ENCODE measurements around the gene CD86.

CD86 gene

GRCh38 chr3:122077293-122078234 is 22.4 kb downstream of the CD86 start:
- Histone ChIP-seq H3K79me2 (ENCODE audit: insufficient read depth, low read length) (peaks cover 88% of the 10 kb centered on the region), H3K9me2 (replicated peaks; ENCODE audit: insufficient read depth, low read length) (no peaks in the 10 kb centered on the region), H3F3A (ENCODE audit: insufficient read depth) (peaks cover 37% of the 10 kb centered on the region), H3K4me3 (ENCODE audit: insufficient read depth, low read length, poor library complexity, severe bottlenecking) (peak overlapping the region; percentile 69), H3K27ac (ENCODE audit: low read depth, low read length) (peak overlapping the region; percentile 88), H3K9me3 (ENCODE audit: insufficient read depth, low read length) (no peaks in the 10 kb centered on the region), H3K4me2 (ENCODE audit: low read depth, low read length, poor library complexity, severe bottlenecking) (peak overlapping the region; percentile 91), H3K9ac (ENCODE audit: low read length) (peak overlapping the region; percentile 74), H2AFZ (ENCODE audit: low read depth, low read length, severe bottlenecking) (no peak overlapping the region), H3K36me3 (ENCODE audit: low read length) (no peaks in the 10 kb centered on the region; the same call in 1 of the 2 replicates), H3K27me3 (ENCODE audit: low read length) (no peaks in the 10 kb centered on the region), H4K20me1 (ENCODE audit: low read depth, low read length) (no peaks in the 10 kb centered on the region)
- TF ChIP-seq EZH2phosphoT487 (conservative IDR thresholded peaks at IDR 0.05; ENCODE audit: low read length) = no peak
- TF ChIP-seq, protein P1, sequence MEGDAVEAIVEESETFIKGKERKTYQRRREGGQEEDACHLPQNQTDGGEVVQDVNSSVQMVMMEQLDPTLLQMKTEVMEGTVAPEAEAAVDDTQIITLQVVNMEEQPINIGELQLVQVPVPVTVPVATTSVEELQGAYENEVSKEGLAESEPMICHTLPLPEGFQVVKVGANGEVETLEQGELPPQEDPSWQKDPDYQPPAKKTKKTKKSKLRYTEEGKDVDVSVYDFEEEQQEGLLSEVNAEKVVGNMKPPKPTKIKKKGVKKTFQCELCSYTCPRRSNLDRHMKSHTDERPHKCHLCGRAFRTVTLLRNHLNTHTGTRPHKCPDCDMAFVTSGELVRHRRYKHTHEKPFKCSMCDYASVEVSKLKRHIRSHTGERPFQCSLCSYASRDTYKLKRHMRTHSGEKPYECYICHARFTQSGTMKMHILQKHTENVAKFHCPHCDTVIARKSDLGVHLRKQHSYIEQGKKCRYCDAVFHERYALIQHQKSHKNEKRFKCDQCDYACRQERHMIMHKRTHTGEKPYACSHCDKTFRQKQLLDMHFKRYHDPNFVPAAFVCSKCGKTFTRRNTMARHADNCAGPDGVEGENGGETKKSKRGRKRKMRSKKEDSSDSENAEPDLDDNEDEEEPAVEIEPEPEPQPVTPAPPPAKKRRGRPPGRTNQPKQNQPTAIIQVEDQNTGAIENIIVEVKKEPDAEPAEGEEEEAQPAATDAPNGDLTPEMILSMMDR (IDR thresholded peaks at IDR 0.05; ENCODE audit: insufficient read depth, low read length, poor library complexity, severe bottlenecking) = no peak

DNA sequence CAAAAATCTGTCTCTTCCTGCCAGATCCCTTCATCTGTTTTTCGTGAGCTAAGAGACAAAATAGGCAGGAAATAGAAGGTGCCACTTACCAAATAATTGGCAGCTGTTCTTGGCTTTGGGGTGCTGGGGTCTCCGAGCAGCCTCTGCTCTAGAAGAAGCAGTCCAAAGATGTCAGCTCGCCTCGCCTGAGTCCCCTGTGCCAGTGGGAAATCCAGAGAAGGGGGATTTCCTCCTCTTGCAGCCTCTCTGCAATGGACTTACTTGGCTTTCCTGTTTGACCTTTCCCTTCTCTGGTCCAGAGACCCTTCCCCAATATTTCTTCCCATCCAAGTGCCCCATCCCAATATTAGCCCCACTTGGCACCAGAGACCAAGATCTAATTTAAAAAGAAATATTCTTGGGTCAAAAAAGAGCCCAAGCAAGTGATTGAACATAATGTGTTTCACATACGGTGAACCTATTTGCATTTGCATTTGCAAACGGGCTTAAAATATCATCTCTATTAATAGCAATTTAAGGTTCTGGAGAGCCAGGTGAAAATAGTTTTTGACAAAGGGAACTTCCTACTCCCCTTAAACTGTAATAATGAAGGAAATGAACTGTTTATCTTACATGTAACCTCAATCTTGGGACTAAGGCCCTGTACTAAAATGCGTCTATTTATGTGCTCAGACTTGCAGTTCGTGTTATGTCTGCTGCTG is 23.2 kb downstream of the CD86 start:
- H3K9me3 ChIP-seq (ENCODE audit: insufficient read depth, low read length) = no peaks in the 10 kb centered on the region
- peaks cover 95% of the 10 kb centered on the region for H3K79me2 ChIP-seq (ENCODE audit: insufficient read depth, low read length)
- peak overlapping the region; percentile 88 for H3K27ac ChIP-seq (ENCODE audit: low read depth, low read length)
- no peaks in the 10 kb centered on the region for H4K20me1 ChIP-seq (ENCODE audit: low read depth, low read length)
- no peak overlapping the region for H2AFZ ChIP-seq (ENCODE audit: low read depth, low read length, severe bottlenecking)
- no peak for TF ChIP-seq EZH2phosphoT487 (conservative IDR thresholded peaks at IDR 0.05; ENCODE audit: low read length)
- TF ChIP-seq, protein P1 (IDR thresholded peaks at IDR 0.05; ENCODE audit: insufficient read depth, low read length, poor library complexity, severe bottlenecking) = no peak
- peak overlapping the region; percentile 74 for H3K9ac ChIP-seq (ENCODE audit: low read length)
- H3K4me2 ChIP-seq (ENCODE audit: low read depth, low read length, poor library complexity, severe bottlenecking) = peak overlapping the region; percentile 91
- H3K36me3 ChIP-seq (ENCODE audit: low read length) = no peaks in the 10 kb centered on the region; the same call in 1 of the 2 replicates
- peak overlapping the region; percentile 69 for H3K4me3 ChIP-seq (ENCODE audit: insufficient read depth, low read length, poor library complexity, severe bottlenecking)
- H3K27me3 ChIP-seq (ENCODE audit: low read length) = no peaks in the 10 kb centered on the region
- H3F3A ChIP-seq (ENCODE audit: insufficient read depth) = peaks cover 38% of the 10 kb centered on the region
- H3K9me2 ChIP-seq (replicated peaks; ENCODE audit: insufficient read depth, low read length) = no peaks in the 10 kb centered on the region

- H2AFZ ChIP-seq (ENCODE audit: low read depth, low read length, severe bottlenecking) = no peak overlapping the region
- H3K36me3 ChIP-seq (ENCODE audit: low read length) = no peaks in the 10 kb centered on the region; the same call in 1 of the 2 replicates
- no peaks in the 10 kb centered on the region for H4K20me1 ChIP-seq (ENCODE audit: low read depth, low read length)
Observed at GRCh38 chr3:122079524-122080206, 24.5 kb downstream of the CD86 start.

More at GRCh38 chr3:122079524-122080206, 24.5 kb downstream of the CD86 start:
- peaks cover 38% of the 10 kb centered on the region for H3F3A ChIP-seq (ENCODE audit: insufficient read depth)
- peak overlapping the region; percentile 74 for H3K9ac ChIP-seq (ENCODE audit: low read length)
- no peaks in the 10 kb centered on the region for H3K9me3 ChIP-seq (ENCODE audit: insufficient read depth, low read length)
- H3K27me3 ChIP-seq (ENCODE audit: low read length) = no peaks in the 10 kb centered on the region
- peak overlapping the region; percentile 88 for H3K27ac ChIP-seq (ENCODE audit: low read depth, low read length)
- TF ChIP-seq, protein P1 (IDR thresholded peaks at IDR 0.05; ENCODE audit: insufficient read depth, low read length, poor library complexity, severe bottlenecking) = no peak
- no peak for TF ChIP-seq EZH2phosphoT487 (conservative IDR thresholded peaks at IDR 0.05; ENCODE audit: low read length)
- H3K79me2 ChIP-seq (ENCODE audit: insufficient read depth, low read length) = peaks cover 88% of the 10 kb centered on the region
- H3K4me3 ChIP-seq (ENCODE audit: insufficient read depth, low read length, poor library complexity, severe bottlenecking) = peak overlapping the region; percentile 69
- peak overlapping the region; percentile 91 for H3K4me2 ChIP-seq (ENCODE audit: low read depth, low read length, poor library complexity, severe bottlenecking)
- no peaks in the 10 kb centered on the region for H3K9me2 ChIP-seq (replicated peaks; ENCODE audit: insufficient read depth, low read length)
